SK-N-SH (cell line): Measurements from ENCODE around the gene SLC25A41. TPM values are rescaled to one million over a fixed set of nuclear protein-coding genes. Genes with fewer than 3 reads are reported as not detected.

Experiments
- CTCF ChIA-PET: fragments of 300-600, 350-600 bp; formaldehyde crosslinking; extraction: SDS; loops from one replicate; lab custom pipeline; 2021; lab: Yijun Ruan, JAX
- POLR2A ChIA-PET: fragments of 350-600 bp; sonication (Branson Sonifier 250); formaldehyde crosslinking; extraction: SDS; loops from one replicate; lab custom pipeline; 2020; ENCODE audit warnings: antibody characterized with exemption, inconsistent platforms; lab: Yijun Ruan, JAX
- DNase-seq: peaks from one replicate; pipeline ENCODE4 v3.0.0; 2012
- H2AFZ ChIP-seq: fragments of 200-600 bp; sonication (generic); 2 replicates; pipeline ENCODE4 v1.8.1; 2016; ENCODE audit warnings: antibody characterized with exemption, mild to moderate bottlenecking, low read depth
- H3F3A ChIP-seq: fragments of 200-600 bp; sonication (generic); replicated peaks from 2 replicates; pipeline ENCODE3; 2016; ENCODE audit warnings: antibody characterized with exemption, mild to moderate bottlenecking; ENCODE audit not compliant: insufficient read depth
- H3K27ac ChIP-seq, 2 experiments: fragments of 200-500 bp in 1 of 2; fragments of 200-600 bp in 1 of 2; sonication (Bioruptor generic) in 1 of 2; sonication (generic), shearing (Covaris generic) in 1 of 2; 2 replicates each; pipeline versions ENCODE4 v1.5.1 to v1.6.1; 2014 to 2016; ENCODE audit warnings: low read depth in 2 of 2, inconsistent platforms in 1 of 2, low read length in 1 of 2, mild to moderate bottlenecking in 1 of 2, mixed read lengths in 1 of 2
- H3K27me3 ChIP-seq: fragments of 200-600 bp; sonication (generic), shearing (Covaris generic); 2 replicates; pipeline ENCODE4 v1.6.1; 2016; ENCODE audit warnings: mixed run types; ENCODE audit not compliant: insufficient read depth
- H3K36me3 ChIP-seq, 2 experiments: fragments of 200-500 bp in 1 of 2; fragments of 200-600 bp in 1 of 2; sonication (Bioruptor generic) in 1 of 2; sonication (generic) in 1 of 2; replicated peaks in 1 of 2; 2 replicates each; pipeline versions ENCODE3 to v1.5.1; 2014 to 2016; ENCODE audit warnings: low read length in 1 of 2, mild to moderate bottlenecking in 1 of 2; ENCODE audit not compliant: insufficient read depth in 2 of 2, control insufficient read depth in 1 of 2
- H3K4me1 ChIP-seq, 2 experiments: fragments of 200-500 bp in 1 of 2; fragments of 200-600 bp in 1 of 2; sonication (Bioruptor generic) in 1 of 2; sonication (generic), shearing (Covaris generic) in 1 of 2; 2 replicates each; pipeline versions ENCODE4 v1.5.1 to v1.6.1; 2014 to 2016; ENCODE audit warnings: low read depth in 1 of 2, low read length in 1 of 2, mixed run types in 1 of 2; ENCODE audit not compliant: insufficient read depth in 2 of 2, control insufficient read depth in 1 of 2
- H3K4me2 ChIP-seq: fragments of 200-600 bp; sonication (generic), shearing (Covaris generic); 2 replicates; pipeline ENCODE4 v1.6.1; 2017; ENCODE audit warnings: mixed run types
- H3K4me3 ChIP-seq, 2 experiments: fragments of 200-500 bp in 1 of 2; fragments of 200-600 bp in 1 of 2; sonication (Bioruptor generic) in 1 of 2; sonication (generic), shearing (Covaris generic) in 1 of 2; 2 replicates each; pipeline versions ENCODE4 v1.5.1 to v1.8.1; 2014 to 2016; ENCODE audit warnings: low read depth in 2 of 2, inconsistent platforms in 1 of 2, low read length in 1 of 2, mild to moderate bottlenecking in 1 of 2, mixed read lengths in 1 of 2, moderate library complexity in 1 of 2
- H3K79me2 ChIP-seq: fragments of 200-600 bp; sonication (generic); 2 replicates; pipeline ENCODE4 v1.8.1; 2017; ENCODE audit warnings: mild to moderate bottlenecking; ENCODE audit not compliant: insufficient read depth
- H3K9ac ChIP-seq: fragments of 200-600 bp; sonication (generic); 2 replicates; pipeline ENCODE4 v1.6.1; 2017; ENCODE audit warnings: mixed run types
- H3K9me2 ChIP-seq: fragments of 200-600 bp; sonication (generic); 2 replicates; pipeline ENCODE4 v1.6.1; 2017; ENCODE audit warnings: mixed run types
- H3K9me3 ChIP-seq: fragments of 200-600 bp; sonication (generic); 2 replicates; pipeline ENCODE4 v1.6.1; 2017; ENCODE audit warnings: mixed run types, mild to moderate bottlenecking, moderate library complexity
- H4K20me1 ChIP-seq: fragments of 200-600 bp; sonication (generic); 2 replicates; pipeline ENCODE4 v1.6.1; 2017; ENCODE audit warnings: mild to moderate bottlenecking, mixed run types; ENCODE audit not compliant: insufficient read depth
- FOXM1 ChIP-seq: IDR thresholded peaks from 2 replicates; pipeline ENCODE4 v1.4.0; 2012; ENCODE audit warnings: low read depth, mild to moderate bottlenecking
- GABPA ChIP-seq: IDR thresholded peaks from 2 replicates; pipeline ENCODE4 v1.4.0; 2012; ENCODE audit warnings: low read depth, mild to moderate bottlenecking
- POLR2AphosphoS5 ChIP-seq: IDR thresholded peaks from 2 replicates; pipeline ENCODE4 v1.6.1; 2012; ENCODE audit warnings: low read depth, low read length
- YY1 ChIP-seq: IDR thresholded peaks from 2 replicates; pipeline ENCODE4 v1.4.0; 2012; ENCODE audit warnings: low read depth, mild to moderate bottlenecking
- WGBS: methylation state at CpG from one replicate; pipeline ENCODE4 v1.1.6; 2017; ENCODE audit warnings: low lambda C conversion rate; 5-methylcytosine and 5-hydroxymethylcytosine counted together
- polyA plus RNA-seq, 3 experiments: library from polyadenylated mRNA; depleted of rRNA; stranded (reverse); fragments of >200 nt; gene quantifications; 2 replicates each; pipeline ENCODE4 v1.2.3, GENCODE V29; 2012
- TF ChIP-seq, protein P1 (sequence below): IDR thresholded peaks from 2 replicates; pipeline ENCODE4 v1.4.0; 2012; ENCODE audit warnings: low read depth, borderline replicate concordance
- TF ChIP-seq, protein P2 (sequence below): IDR thresholded peaks from 2 replicates; pipeline ENCODE4 v1.6.1; 2012; ENCODE audit warnings: mild to moderate bottlenecking, low read depth, low read length, moderate library complexity

Gene SLC25A41
- polyA plus RNA-seq (2012; rRNA removed) = 0.06 and 0.12 TPM in 2 replicates
- polyA plus RNA-seq (2012; cell fraction: cytosol; rRNA removed) = 0.03 and 0.05 TPM in 2 replicates
- 0.25 and 0.31 TPM in 2 replicates for polyA plus RNA-seq (2012; cell fraction: nucleus; rRNA removed)

DNA sequence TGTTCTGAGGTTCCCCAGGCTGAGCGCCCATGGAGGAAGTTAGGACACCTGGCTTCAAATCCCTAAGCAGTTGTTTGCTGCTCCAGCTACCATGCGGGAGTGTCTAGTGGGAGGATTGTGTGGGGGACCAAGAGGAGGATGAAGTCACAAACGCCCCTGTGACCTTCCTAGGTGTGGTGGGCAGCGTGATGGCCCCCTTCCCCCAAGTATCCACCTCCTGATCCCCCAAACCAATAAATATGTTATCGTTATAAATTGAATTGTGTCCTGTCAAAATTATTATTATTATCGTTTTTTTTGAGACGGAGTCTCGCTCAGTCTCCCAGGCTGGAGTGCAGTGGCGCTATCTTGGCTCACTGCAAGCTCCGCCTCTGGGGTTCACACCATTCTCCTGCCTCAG lies at the start of gene SLC25A41:
Gene SLC25A41 (minus strand): TSS at position 101 of the 400 bp plus-strand sequence. CDS start 70 bp downstream, at position 31.
- ChIA-PET POLR2A (no interaction called here), CTCF (no interaction called here)
- H3K9ac ChIP-seq = no peak within 1 kb of the TSS
- no peak within 1 kb of the TSS for H3K4me2 ChIP-seq
- H2AFZ ChIP-seq = no peak within 1 kb of the TSS
- H3K9me3 ChIP-seq = no peaks in the 10 kb centered on the region
- H3K9me2 ChIP-seq = no peaks in the 10 kb centered on the region
- no peaks in the 10 kb centered on the region for H4K20me1 ChIP-seq
- H3F3A ChIP-seq = no peaks in the 10 kb centered on the region
- no peaks in the 10 kb centered on the region for H3K79me2 ChIP-seq
- 79% methylated on average over 10 of the region's 10 CpGs for WGBS
- no peak for DNase-seq
- H3K4me3 ChIP-seq = no peak within 1 kb of the TSS
- H3K27ac ChIP-seq = no peak within 1 kb of the TSS
- H3K27me3 ChIP-seq = no peaks in the 10 kb centered on the region
- TF ChIP-seq, protein P1, sequence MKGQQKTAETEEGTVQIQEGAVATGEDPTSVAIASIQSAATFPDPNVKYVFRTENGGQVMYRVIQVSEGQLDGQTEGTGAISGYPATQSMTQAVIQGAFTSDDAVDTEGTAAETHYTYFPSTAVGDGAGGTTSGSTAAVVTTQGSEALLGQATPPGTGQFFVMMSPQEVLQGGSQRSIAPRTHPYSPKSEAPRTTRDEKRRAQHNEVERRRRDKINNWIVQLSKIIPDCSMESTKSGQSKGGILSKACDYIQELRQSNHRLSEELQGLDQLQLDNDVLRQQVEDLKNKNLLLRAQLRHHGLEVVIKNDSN = no peak
- TF ChIP-seq FOXM1 = no peak
- no peak for TF ChIP-seq GABPA
- no peaks in the 10 kb centered on the region for H3K4me1 ChIP-seq
- no peaks in the 10 kb centered on the region for H3K36me3 ChIP-seq

DNA sequence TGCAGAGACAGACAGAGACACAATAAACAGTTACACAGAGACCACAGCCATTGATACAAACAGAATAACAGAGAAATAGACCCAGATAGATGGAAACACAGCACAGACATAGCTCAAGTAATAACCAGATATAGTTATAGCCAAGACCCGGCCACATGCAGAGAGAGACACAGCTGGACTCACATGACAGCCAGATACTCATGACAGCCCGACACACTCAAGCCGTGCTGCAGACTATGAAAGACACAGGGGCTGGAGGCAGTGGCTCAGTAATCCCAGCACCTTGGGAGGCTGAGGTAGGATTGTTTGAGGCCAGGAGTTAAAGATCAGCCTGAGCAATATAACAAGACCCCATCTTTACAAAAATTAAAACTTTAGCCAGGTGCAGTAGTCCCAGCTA lies 49.7 kb upstream of the SLC25A41 start:
- Histone ChIP-seq H3K27me3 (no peaks in the 10 kb centered on the region; the same call in 1 of the 2 replicates), H2AFZ (no peak overlapping the region), H3K27ac (no peak overlapping the region), H3K4me2 (no peak overlapping the region), H3K4me1 (no peaks in the 10 kb centered on the region), H3K4me3 (no peak overlapping the region), H3F3A (no peaks in the 10 kb centered on the region), H3K9me3 (no peaks in the 10 kb centered on the region), H3K9ac (no peak overlapping the region), H3K79me2 (no peaks in the 10 kb centered on the region), H3K36me3 (no peaks in the 10 kb centered on the region), H4K20me1 (no peaks in the 10 kb centered on the region), H3K9me2 (no peaks in the 10 kb centered on the region)
- CTCF ChIA-PET = interaction anchor here (1.6 kb wide), 1 partner anchor 17 kb away, joined by 3 read pairs; no protein-coding TSS in a partner anchor
- POLR2A ChIA-PET = no interaction called here
- TF ChIP-seq, protein P2, sequence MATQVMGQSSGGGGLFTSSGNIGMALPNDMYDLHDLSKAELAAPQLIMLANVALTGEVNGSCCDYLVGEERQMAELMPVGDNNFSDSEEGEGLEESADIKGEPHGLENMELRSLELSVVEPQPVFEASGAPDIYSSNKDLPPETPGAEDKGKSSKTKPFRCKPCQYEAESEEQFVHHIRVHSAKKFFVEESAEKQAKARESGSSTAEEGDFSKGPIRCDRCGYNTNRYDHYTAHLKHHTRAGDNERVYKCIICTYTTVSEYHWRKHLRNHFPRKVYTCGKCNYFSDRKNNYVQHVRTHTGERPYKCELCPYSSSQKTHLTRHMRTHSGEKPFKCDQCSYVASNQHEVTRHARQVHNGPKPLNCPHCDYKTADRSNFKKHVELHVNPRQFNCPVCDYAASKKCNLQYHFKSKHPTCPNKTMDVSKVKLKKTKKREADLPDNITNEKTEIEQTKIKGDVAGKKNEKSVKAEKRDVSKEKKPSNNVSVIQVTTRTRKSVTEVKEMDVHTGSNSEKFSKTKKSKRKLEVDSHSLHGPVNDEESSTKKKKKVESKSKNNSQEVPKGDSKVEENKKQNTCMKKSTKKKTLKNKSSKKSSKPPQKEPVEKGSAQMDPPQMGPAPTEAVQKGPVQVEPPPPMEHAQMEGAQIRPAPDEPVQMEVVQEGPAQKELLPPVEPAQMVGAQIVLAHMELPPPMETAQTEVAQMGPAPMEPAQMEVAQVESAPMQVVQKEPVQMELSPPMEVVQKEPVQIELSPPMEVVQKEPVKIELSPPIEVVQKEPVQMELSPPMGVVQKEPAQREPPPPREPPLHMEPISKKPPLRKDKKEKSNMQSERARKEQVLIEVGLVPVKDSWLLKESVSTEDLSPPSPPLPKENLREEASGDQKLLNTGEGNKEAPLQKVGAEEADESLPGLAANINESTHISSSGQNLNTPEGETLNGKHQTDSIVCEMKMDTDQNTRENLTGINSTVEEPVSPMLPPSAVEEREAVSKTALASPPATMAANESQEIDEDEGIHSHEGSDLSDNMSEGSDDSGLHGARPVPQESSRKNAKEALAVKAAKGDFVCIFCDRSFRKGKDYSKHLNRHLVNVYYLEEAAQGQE = no peak
- 41% methylated on average over 3 of the region's 3 CpGs for WGBS
- no peak for DNase-seq

DNA sequence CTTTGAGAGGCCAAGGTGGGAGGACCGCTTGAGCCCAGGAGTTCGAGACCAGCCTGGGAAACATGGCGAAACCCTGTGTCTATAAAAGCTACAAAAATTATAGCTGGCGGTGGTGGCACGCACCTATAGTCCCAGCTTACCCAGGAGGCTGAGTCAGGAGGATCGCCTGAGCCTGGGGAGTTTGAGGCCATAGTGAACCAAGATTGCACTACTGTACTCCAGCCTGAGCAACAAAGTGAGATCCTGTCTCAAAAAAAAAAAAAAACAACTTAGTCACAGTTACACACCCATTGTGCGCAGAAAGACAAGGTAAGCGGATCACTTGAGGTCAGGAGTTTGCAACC lies 48.8 kb upstream of the SLC25A41 start:
- TF ChIP-seq YY1 = no peak
- TF ChIP-seq POLR2AphosphoS5 = no peak
- WGBS = 87% methylated on average over 7 of the region's 8 CpGs
- POLR2A ChIA-PET = no interaction called here

More for the DNA sequence above, 48.8 kb upstream of the SLC25A41 start:
- no peaks in the 10 kb centered on the region for H3K79me2 ChIP-seq
- H4K20me1 ChIP-seq = no peaks in the 10 kb centered on the region
- H3K27me3 ChIP-seq = no peaks in the 10 kb centered on the region; the same call in 1 of the 2 replicates
- no peak overlapping the region for H3K27ac ChIP-seq
- H3K36me3 ChIP-seq = no peaks in the 10 kb centered on the region
- CTCF ChIA-PET = interaction anchor here (1.4 to 1.8 kb wide), 3 partner anchors 9 to 44 kb away, joined by 3 to 14 read pairs (median 3); no protein-coding TSS in a partner anchor
- H3F3A ChIP-seq = no peaks in the 10 kb centered on the region
- no peak overlapping the region for H3K9ac ChIP-seq
- H2AFZ ChIP-seq = no peak overlapping the region
- H3K9me3 ChIP-seq = no peaks in the 10 kb centered on the region
- no peak for DNase-seq
- H3K4me1 ChIP-seq = no peaks in the 10 kb centered on the region
- no peak overlapping the region for H3K4me3 ChIP-seq
- H3K9me2 ChIP-seq = no peaks in the 10 kb centered on the region
- no peak overlapping the region for H3K4me2 ChIP-seq
